NCI-H2196 (cell line): ENCODE data around the gene OXGR1.
A peak's percentile ranks its signal among the peaks of the same experiment; 100 is the strongest.

Source experiments
- DNase-seq: peaks from one replicate; lab custom pipeline; 2025; ENCODE audit not compliant: unreplicated experiment; lab: John Stamatoyannopoulos, UW

Gene OXGR1

DNA sequence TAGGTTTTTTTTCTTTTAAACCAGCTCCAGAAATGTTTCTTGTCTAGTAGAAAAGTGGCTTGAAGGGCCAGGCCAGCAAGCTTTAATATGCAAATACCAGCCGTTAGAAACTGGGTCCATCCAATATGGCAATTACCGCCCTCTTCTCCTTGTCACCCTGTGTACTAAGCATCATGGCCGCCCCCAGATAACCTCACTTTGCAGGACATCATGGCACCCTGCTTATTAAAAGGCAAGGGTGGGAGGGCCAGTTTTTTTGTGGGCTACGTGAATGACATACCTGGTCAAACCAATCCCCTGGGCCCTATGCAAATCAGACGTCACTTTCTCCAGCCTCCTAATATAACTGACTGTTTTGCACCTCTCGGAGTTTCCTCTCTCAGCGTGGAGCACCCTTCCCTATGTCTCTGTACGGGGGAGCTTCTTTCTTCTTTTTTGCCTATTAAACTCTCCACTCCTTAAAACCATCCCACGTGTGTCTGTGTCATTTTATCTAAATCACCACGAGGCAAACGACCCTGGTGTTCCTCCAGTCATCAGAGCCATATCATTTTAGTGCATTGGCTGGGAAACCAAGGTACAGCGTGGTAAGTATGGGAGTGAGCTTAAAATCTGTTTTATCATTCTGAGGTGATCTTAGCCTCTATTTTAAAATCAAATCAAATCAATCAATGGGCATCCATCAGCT is 27.7 kb downstream of the OXGR1 start:
- no peak for DNase-seq

DNA sequence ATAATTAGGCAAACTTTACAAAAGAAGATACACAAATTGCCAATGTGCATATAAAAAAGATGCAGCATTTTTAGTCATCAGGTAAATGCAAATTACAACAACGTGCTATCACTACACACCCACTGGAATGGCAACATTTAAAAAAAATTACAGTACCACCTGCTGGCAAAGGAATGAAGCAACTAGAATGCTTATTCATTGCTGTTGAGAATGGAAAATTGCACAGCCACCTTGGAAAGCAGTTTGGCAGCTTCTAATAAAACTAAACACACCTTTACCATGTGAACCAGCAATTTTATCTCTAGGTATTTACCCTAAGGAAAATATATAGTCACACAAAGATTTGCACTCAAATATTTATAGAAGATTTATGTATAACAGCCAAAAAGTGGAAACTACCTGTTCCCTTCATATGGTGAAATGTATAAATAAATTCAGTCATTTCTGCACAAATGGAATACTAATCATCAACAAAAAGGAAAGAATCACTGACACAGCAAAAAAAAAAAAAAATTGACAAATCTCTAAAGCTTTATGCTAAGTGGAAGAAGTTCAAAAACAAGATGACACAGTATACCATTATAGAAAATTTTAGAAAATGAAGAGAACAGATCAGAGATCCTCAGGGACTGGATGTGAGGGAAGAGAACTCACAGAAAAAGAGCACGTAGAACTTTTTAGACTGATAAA is 30.3 kb downstream of the OXGR1 start:
- DNase-seq: no peak

DNA sequence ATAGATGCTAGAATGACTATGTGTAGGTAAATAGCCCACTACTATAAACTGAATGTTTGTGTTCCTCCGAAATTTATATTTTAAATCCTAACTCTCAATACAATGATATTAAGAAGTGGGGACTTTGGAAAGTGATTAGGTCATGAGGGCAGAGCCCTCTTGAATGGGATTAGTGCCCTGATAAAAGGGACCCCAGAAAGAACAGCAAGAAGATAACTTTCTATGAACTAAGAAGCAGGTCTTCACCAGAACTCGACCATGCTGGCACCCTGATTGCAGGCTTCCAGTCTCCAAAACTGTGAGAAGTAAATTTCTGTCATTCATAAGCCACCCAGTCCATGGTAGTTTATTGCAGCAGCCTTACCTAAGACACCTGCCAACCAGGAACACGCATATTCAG is 33.9 kb downstream of the OXGR1 start:
- no peak for DNase-seq

DNA sequence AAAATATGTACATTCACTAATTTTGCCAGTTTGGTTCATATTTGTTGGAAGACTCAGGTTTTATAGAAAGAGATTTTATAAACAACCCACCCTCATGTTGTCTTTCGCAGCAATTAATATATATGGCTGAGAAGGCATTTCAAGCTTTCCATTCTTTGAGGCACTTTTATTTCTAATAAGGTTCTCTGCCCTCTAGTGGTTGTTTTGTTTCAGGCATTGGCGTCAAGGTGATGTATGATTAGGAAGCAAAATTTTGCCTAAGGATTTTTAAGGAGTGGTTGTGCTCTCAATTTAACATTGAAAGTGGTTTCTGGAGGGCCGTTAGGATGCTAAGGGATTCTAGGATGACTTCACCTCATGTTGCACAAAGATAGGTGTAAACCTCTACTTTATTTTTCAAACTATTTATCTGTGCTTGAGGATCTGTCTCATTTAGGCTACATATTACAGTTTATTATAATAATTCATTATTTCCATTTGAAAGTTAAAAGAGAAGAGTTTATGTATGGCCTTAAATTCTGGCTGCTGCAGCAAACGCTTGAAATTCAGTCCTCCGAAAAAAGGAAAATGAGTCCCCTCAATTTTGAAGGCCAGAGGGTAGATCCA is 35.9 kb downstream of the OXGR1 start:
- DNase-seq: peak; percentile 15

DNA sequence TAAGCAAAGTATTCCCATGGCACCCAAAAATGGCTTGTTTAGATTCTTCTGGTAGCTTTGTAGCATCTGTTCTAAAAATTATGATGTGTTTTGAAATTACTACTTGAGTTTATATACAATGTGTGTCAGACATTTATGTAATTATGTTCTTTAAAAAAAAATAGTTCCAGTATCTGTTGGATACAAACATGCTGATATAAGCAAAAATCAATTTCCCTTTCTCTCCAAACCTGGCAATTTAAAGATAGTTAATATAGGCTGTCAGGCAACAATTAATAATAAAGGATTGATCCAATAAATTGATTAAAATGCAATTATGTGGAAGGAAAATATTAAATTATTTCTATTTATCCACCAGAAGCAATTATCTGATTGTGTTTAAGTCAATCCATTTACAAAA is 41.7 kb downstream of the OXGR1 start:
- no peak for DNase-seq

DNA sequence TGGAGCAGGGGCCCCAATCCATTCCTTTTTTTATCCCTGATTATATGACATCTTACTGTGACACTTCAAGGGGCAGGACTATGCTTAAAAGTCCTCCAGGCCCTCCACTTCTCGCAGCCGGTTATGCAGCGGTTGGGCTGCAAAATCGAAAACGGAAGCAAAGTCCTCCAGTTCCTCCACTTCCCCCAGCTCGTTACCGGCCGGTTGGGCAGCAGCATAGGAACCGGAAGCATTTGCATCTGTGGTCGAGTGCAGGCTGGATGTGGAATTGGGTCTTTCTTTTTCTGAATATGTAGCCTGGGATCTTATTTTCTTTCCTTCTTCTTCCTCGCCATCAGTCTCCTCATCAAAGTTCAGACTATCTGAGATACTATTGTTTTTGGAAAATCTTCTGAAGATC is 46.1 kb downstream of the OXGR1 start:
- DNase-seq: no peak

DNA sequence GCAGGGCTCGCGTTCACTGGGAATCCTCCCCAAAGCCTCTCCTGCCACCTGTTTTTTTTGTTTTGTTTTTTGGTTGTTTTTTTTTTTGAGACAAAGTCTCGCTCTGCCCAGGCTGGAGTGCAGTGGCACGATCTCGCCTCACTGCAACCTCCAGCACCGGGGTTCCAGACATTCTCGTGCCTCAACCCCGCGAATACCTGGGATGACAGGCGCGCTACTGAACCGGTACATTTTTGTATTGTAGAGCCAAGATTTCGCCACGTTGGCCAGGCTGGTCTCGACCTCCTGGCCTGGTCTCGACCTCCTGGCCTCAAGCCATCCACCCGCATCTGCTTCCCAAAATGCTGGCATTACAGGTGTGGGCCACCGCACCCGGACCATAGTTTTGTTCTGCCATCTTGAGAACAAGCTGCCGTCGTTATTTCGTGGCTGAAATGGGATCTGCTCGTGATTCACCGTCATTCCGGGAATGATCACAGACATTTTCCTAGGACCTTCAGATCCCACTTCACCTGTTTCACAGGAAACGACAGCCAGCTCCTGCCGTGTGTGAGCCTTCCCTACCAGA is 46.8 kb downstream of the OXGR1 start:
- no peak for DNase-seq

DNA sequence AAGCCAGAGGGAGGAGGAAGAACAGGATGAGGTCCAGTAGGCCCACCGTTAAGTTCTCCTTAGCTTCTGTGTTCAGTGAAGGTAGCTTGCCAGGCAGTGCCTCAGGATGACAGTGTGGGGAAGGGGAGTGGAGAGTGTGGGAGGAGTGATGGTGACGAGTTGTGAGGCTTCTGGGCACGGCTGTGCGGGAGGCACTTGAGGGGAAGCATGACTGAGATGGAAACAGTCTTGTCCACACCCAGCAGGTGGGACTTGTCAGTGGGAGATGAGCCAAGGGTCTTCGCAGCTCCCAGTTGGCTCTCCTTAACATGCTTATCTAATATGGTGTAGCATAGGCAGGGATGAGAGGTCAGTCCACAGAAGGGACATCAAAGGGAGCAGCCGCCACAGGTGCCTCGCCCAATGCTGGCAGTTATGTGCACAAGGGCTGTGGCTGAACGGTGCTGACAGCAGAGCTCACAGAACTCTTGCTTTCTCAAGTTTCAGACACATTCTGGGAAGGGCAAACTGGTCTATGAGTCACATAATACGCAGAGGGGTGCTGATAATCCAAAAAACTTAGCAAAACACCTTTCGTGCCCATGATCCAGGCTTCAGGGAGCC is 47.5 kb downstream of the OXGR1 start:
- DNase-seq: no peak

DNA sequence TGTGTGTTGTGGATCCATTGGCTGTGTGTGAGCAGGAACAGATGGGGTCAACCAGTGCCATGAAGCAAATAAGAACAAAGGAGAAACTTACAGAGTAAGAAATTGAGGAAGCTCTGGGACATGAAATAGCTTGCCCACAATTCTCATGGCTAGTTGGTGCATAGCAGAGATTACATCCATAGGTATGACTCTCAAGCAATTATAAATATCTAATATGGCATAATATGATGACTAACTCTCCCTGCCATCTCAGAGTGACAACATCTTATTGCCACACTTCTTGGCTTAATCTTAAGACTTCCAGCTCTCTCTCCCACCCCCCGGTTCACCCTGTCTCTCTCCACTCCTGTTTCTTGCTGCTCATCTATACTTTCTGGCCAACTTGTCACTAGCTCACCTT is 53.3 kb downstream of the OXGR1 start:
- DNase-seq: no peak

DNA sequence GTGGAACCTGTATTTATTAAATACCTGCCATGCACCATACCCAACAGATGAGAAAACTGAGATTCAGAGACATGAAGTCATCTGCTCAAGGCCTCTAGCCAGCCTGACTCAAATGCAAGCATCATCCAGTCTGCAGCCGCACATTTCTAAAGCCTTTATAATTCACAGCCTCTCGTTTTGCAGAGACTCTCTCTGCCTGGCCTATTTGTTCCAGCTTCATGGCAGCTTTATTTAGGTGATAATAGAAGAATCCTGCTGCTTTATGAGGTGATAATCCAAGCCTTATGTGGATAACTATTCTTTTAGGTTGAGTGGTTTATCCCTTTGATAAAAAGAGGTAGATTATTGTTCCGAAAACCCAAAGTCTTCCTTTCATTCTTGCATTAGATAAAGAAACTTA is 58.4 kb downstream of the OXGR1 start:
- DNase-seq: no peak
